B cell (primary cell): ENCODE measurements around the gene STUM. TPM values are rescaled to one million over a fixed set of nuclear protein-coding genes. Genes with fewer than 3 reads are reported as not detected.

Experiments used
- ATAC-seq: fragments of 200-7000 bp; cut with Tn5 transposase; one replicate; pipeline ENCODE4 v1.10.0; 2021; ENCODE audit warnings: low read depth, mild to moderate bottlenecking, moderate number of reproducible peaks, moderate library complexity
- CTCF ChIA-PET: fragments of 350-600 bp; sonication (Branson Sonifier 250); formaldehyde crosslinking; loops from one replicate; lab custom pipeline; 2021; ENCODE audit warnings: antibody characterized with exemption, inconsistent platforms; lab: Charles Lee
- POLR2A ChIA-PET: fragments of 350-600 bp; sonication (Branson Sonifier 250); formaldehyde crosslinking; loops from one replicate; lab custom pipeline; 2021; ENCODE audit warnings: antibody characterized with exemption; lab: Charles Lee
- DNase-seq: peaks from one replicate; pipeline ENCODE4 v3.0.0; 2013
- H2AFZ ChIP-seq: 2 replicates; pipeline ENCODE4 v1.6.1; 2012; ENCODE audit warnings: mild to moderate bottlenecking, low read depth, low read length; ENCODE audit not compliant: insufficient read depth, poor library complexity, severe bottlenecking
- H3K27ac ChIP-seq, 2 donors: 1 replicate in 1 of 2; 2 replicates in 1 of 2; pipeline ENCODE4 v1.5.1; 2012 to 2013; ENCODE audit warnings: low read length in 2 of 2, mild to moderate bottlenecking in 2 of 2, moderate library complexity in 1 of 2
- H3K27me3 ChIP-seq, 4 experiments: fragments of 200-600 bp in 1 of 4; sonication (generic) in 1 of 4; replicated peaks in 1 of 4; 1 replicate in 2 of 4; 2 replicates in 2 of 4; pipeline versions ENCODE4 v1.6.1 to v1.7.0; 2013 to 2016; ENCODE audit warnings: low read length in 3 of 4, mild to moderate bottlenecking in 2 of 4, mixed read lengths in 1 of 4, moderate library complexity in 1 of 4; ENCODE audit not compliant: insufficient read depth in 4 of 4, control insufficient read depth in 3 of 4; ENCODE audit errors: control extremely low read depth in 1 of 4
- H3K36me3 ChIP-seq, 2 experiments: replicated peaks in 1 of 2; 1 replicate in 1 of 2; 2 replicates in 1 of 2; pipeline versions ENCODE4 v1.6.1 to v1.7.1; 2013; ENCODE audit warnings: low read length in 1 of 2; ENCODE audit not compliant: insufficient read depth in 2 of 2, control insufficient read depth in 1 of 2; ENCODE audit errors: control extremely low read depth in 1 of 2, extremely low read depth in 1 of 2
- H3K4me1 ChIP-seq, 2 donors: fragments of 200-600 bp in 1 of 2; sonication (generic) in 1 of 2; 1 replicate in 1 of 2; 2 replicates in 1 of 2; pipeline versions ENCODE4 v1.5.1 to v1.6.1; 2013 to 2017; ENCODE audit warnings: low read length in 2 of 2; ENCODE audit not compliant: control insufficient read depth in 2 of 2, insufficient read depth in 2 of 2
- H3K4me2 ChIP-seq: replicated peaks from 2 replicates; pipeline ENCODE3; 2012; ENCODE audit warnings: mild to moderate bottlenecking, low read depth, low read length; ENCODE audit not compliant: poor library complexity, severe bottlenecking
- H3K4me3 ChIP-seq, 5 experiments: fragments of 200-600 bp in 1 of 5; sonication (generic) in 1 of 5; 1 replicate in 3 of 5; 2 replicates in 2 of 5; pipeline versions ENCODE4 v1.5.1 to v1.7.0; 2011 to 2016; ENCODE audit warnings: low read length in 4 of 5, mild to moderate bottlenecking in 4 of 5, low read depth in 2 of 5, control low read depth in 1 of 5, moderate library complexity in 1 of 5; ENCODE audit not compliant: insufficient read depth in 1 of 5; ENCODE audit errors: control extremely low read depth in 1 of 5, extremely low read depth in 1 of 5
- H3K79me2 ChIP-seq: fragments of 200-600 bp; sonication (generic); one replicate; pipeline ENCODE4 v1.6.0; 2016; ENCODE audit warnings: low read length; ENCODE audit not compliant: control insufficient read depth, insufficient read depth
- H3K9ac ChIP-seq: fragments of 200-600 bp; sonication (generic); 2 replicates; pipeline ENCODE4 v1.6.1; 2017; ENCODE audit warnings: mild to moderate bottlenecking, low read length, moderate library complexity
- H3K9me3 ChIP-seq, 3 donors: one replicate each; pipeline versions ENCODE4 v1.6.1 to v1.7.1; 2013; ENCODE audit warnings: low read length in 2 of 3; ENCODE audit not compliant: control insufficient read depth in 2 of 3, insufficient read depth in 1 of 3; ENCODE audit errors: control extremely low read depth in 1 of 3
- H4K20me1 ChIP-seq: 2 replicates; pipeline ENCODE4 v1.6.0; 2012; ENCODE audit warnings: mild to moderate bottlenecking, low read length; ENCODE audit not compliant: insufficient read depth, control insufficient read depth, poor library complexity, severe bottlenecking
- H3K27ac Mint-ChIP-seq: one replicate; pipeline ENCODE4 v1.8.0; 2021; ENCODE audit warnings: mixed read lengths
- H3K27me3 Mint-ChIP-seq: one replicate; pipeline ENCODE4 v1.8.0; 2021; ENCODE audit warnings: mixed read lengths
- H3K4me1 Mint-ChIP-seq: one replicate; pipeline ENCODE4 v1.8.0; 2021; ENCODE audit warnings: mixed read lengths
- H3K4me3 Mint-ChIP-seq: one replicate; pipeline ENCODE4 v1.8.0; 2021; ENCODE audit warnings: mixed read lengths
- H3K9me3 Mint-ChIP-seq: one replicate; pipeline ENCODE4 v1.8.0; 2022; ENCODE audit warnings: mixed read lengths; ENCODE audit not compliant: insufficient read depth
- EZH2 ChIP-seq: IDR thresholded peaks from 2 replicates; pipeline ENCODE4 v1.6.1; 2012; ENCODE audit warnings: borderline replicate concordance, low read depth, mild to moderate bottlenecking, moderate library complexity, low read length; ENCODE audit not compliant: insufficient read depth, poor library complexity, severe bottlenecking
- WGBS: methylation state at CpG from one replicate; pipeline ENCODE4 v1.1.5; 2013; ENCODE audit warnings: missing lambda C conversion rate; ENCODE audit not compliant: insufficient coverage; 5-methylcytosine and 5-hydroxymethylcytosine counted together
- intact Hi-C: fragments of 100-400 bp; cut with micrococcal nuclease; formaldehyde crosslinking; loops from one replicate; pipeline ENCODE4 v1.10.0; 2022
- polyA plus RNA-seq: library from polyadenylated mRNA; depleted of rRNA; stranded (reverse); fragments of >200 nt; gene quantifications from 2 replicates; pipeline ENCODE4 v1.2.3, GENCODE V29; 2012
- total RNA-seq, 2 donors: library from RNA; stranded (reverse); fragments of 120-200 nt in 1 of 2; gene quantifications; 1 replicate in 1 of 2; 2 replicates in 1 of 2; pipeline versions ENCODE4 v1.2.3 to v1.2.4, GENCODE V29; 2013 to 2022
- TF ChIP-seq, protein P1 (sequence below): fragments of 200-600 bp; IDR thresholded peaks from one replicate; pipeline ENCODE4 v1.8.0; 2022; ENCODE audit warnings: antibody characterized with exemption, mild to moderate bottlenecking

STUM gene
- total and polyA plus RNA-seq, 2 donors (not counting 1 experiment from before 2014, with no cell fraction given): 0.12 to 0.69 TPM

DNA sequence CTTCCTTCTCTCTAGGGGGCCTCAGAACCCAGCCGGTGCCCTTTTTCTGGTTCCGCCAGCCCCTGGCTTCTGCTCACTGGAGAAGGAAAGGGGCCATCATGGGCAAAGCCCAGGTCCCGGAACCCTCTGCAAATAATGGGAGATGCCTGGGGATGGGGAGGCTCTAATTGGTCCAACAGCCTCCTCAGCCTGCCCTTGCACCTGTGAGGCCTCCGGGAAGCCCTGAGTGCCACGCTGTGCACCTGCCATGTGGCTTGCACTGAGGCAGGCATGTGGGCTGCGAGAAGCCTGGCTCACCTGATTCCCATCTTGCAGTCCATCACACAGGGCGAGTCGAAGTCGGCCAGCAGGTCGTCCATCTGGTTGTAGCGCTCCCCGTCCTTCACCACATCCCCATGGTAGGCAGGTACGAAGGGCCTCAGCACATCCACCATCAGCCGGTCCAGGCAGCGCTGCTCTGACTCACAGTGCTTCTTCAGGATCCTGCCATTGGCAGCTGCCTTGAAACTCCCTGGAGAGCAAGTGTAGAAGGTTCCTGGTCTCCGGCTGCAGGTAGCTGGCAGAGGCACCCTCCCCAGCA is 98.4 kb downstream of the STUM start:
- POLR2A ChIA-PET: no interaction called here
- H3K9me3 Mint-ChIP-seq: no peaks in the 10 kb centered on the region
- peak overlapping the region; percentile 61 for H3K27ac Mint-ChIP-seq

DNA sequence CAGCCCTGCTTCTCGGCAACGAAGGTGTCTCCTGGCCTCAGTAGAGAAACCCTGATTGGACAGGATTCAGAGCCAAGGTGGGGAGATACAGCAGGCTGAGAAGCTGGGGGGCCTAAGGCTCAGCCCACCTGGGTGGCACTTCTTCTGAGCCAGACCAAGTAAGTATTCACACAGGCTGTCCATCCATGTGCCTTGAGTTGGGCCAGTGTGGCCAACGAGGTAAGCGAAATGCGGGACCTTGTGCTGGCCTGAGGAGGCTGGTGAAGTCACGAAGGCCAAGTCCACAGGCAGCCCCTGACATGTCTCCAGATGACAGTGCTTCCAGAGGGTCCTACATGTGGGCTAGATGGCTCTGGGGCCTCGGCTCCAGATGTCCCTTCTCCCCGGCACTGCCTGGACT is 99.2 kb downstream of the STUM start:
- intact Hi-C loops: no loop called here
- ChIA-PET POLR2A (interaction anchor here (0.6 kb wide), 1 partner anchor 91 kb away, joined by 6 read pairs; the partner anchor contains the start of gene ITPKB), CTCF (interaction anchor here (1.2 to 4.7 kb wide), 5 partner anchors 13 to 181 kb away, joined by 3 to 26 read pairs (median 4); no protein-coding TSS in a partner anchor)
- H3K4me1 Mint-ChIP-seq: peaks cover 65% of the 10 kb centered on the region
- H3K4me2 ChIP-seq: no peak overlapping the region
- H3K27me3 Mint-ChIP-seq: no peaks in the 10 kb centered on the region
- no peaks in the 10 kb centered on the region for H3K9me3 Mint-ChIP-seq
- H4K20me1 ChIP-seq: peaks cover 36% of the 10 kb centered on the region
- H3K27ac Mint-ChIP-seq: no peak overlapping the region
- H3K27me3 ChIP-seq: no peaks in the 10 kb centered on the region
- WGBS: 96% methylated on average over 6 of the region's 8 CpGs
- no peak overlapping the region for H3K4me3 Mint-ChIP-seq
- DNase-seq (no peak), ATAC-seq (no peak)
- TF ChIP-seq, protein P1, sequence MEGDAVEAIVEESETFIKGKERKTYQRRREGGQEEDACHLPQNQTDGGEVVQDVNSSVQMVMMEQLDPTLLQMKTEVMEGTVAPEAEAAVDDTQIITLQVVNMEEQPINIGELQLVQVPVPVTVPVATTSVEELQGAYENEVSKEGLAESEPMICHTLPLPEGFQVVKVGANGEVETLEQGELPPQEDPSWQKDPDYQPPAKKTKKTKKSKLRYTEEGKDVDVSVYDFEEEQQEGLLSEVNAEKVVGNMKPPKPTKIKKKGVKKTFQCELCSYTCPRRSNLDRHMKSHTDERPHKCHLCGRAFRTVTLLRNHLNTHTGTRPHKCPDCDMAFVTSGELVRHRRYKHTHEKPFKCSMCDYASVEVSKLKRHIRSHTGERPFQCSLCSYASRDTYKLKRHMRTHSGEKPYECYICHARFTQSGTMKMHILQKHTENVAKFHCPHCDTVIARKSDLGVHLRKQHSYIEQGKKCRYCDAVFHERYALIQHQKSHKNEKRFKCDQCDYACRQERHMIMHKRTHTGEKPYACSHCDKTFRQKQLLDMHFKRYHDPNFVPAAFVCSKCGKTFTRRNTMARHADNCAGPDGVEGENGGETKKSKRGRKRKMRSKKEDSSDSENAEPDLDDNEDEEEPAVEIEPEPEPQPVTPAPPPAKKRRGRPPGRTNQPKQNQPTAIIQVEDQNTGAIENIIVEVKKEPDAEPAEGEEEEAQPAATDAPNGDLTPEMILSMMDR: no peak
- no peak for TF ChIP-seq EZH2
- H3K9ac ChIP-seq: no peak overlapping the region
- no peak overlapping the region for H3K27ac ChIP-seq
- H3K9me3 ChIP-seq: no peaks in the 10 kb centered on the region
- H3K36me3 ChIP-seq: peaks cover 4 to 43% of the 10 kb centered on the region in 2 experiments
- H2AFZ ChIP-seq: no peak overlapping the region
- H3K4me1 ChIP-seq: peaks cover 36 to 41% of the 10 kb centered on the region in 2 donors
- H3K4me3 ChIP-seq: no peak overlapping the region
- H3K79me2 ChIP-seq: peaks cover 70% of the 10 kb centered on the region

More for the DNA sequence above, 98.4 kb downstream of the STUM start:
- Histone ChIP-seq H3K9me3 (no peaks in the 10 kb centered on the region), H3K4me3 (no peak overlapping the region), H3K27me3 (no peaks in the 10 kb centered on the region), H3K27ac (peak overlapping the region in 1 of 2 donors; percentile 68), H3K36me3 (peaks cover 4 to 46% of the 10 kb centered on the region in 2 experiments), H3K79me2 (peaks cover 74% of the 10 kb centered on the region), H3K4me2 (no peak overlapping the region), H2AFZ (no peak overlapping the region), H3K9ac (no peak overlapping the region), H3K4me1 (peaks cover 39 to 45% of the 10 kb centered on the region in 2 donors), H4K20me1 (peaks cover 36% of the 10 kb centered on the region)
- DNase-seq (no peak), ATAC-seq (no peak)
- Mint-ChIP-seq H3K4me1 (peaks cover 70% of the 10 kb centered on the region), H3K27me3 (no peaks in the 10 kb centered on the region), H3K4me3 (no peak overlapping the region)
- intact Hi-C loops: no loop called here
- WGBS: over 99% methylated on average over 14 of the region's 16 CpGs
- no peak for TF ChIP-seq EZH2
- TF ChIP-seq, protein P1: no peak
- CTCF ChIA-PET: interaction anchor here (2.0 to 7.3 kb wide), 3 partner anchors 13 to 182 kb away, joined by 11 to 78 read pairs (median 26); no protein-coding TSS in a partner anchor
